ENCODE results near the gene KRT31. TPM values are rescaled to one million over a fixed set of nuclear protein-coding genes. Genes with fewer than 3 reads are reported as not detected.
"Not testable (repeated sequence)": the region's sequence is repeated elsewhere in the genome, so short reads cannot be mapped to it uniquely, and the experiment has no call there.

The KRT31 gene
- polyA plus RNA-seq, 2 of the 4 experiments (the other 2 are of a cell fraction) = not detected

DNA sequence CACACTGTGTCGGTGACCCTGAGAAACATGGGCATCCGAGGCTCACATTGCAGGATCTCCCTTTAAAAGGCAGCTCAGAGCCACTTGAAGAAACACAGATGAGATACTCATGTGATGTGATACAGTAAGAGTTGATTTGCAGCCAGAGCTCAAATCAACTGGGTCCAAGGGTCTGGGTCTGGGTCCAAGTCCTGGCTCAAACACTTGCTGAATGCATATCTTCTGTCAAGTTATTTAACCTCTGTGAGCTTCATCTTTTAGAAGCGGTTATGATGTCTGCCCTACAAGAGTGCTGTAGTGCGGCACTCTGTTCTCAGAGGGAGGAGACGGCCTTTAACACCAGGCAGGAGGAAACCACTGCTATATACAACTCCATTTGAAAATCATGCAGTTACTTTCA, 37.0 kb upstream of the KRT31 start:
- H3K4me3 ChIP-seq = no peak overlapping the region
- ATAC-seq = no peak
- WGBS (ENCODE audit: missing lambda C conversion rate) = 73% methylated on average over 5 of the region's 5 CpGs
- ChIA-PET CTCF (interaction anchor here (0.8 to 2.0 kb wide), 7 partner anchors 13 to 228 kb away, joined by 3 to 8 read pairs (median 4); no protein-coding TSS in a partner anchor), POLR2A (no interaction called here)
- TF ChIP-seq FOSB (CRISPR knock-in tag; IDR thresholded peaks at IDR 0.05) = no peak
- TF ChIP-seq, protein P1, sequence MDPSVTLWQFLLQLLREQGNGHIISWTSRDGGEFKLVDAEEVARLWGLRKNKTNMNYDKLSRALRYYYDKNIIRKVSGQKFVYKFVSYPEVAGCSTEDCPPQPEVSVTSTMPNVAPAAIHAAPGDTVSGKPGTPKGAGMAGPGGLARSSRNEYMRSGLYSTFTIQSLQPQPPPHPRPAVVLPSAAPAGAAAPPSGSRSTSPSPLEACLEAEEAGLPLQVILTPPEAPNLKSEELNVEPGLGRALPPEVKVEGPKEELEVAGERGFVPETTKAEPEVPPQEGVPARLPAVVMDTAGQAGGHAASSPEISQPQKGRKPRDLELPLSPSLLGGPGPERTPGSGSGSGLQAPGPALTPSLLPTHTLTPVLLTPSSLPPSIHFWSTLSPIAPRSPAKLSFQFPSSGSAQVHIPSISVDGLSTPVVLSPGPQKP (IDR thresholded peaks at IDR 0.05; ENCODE audit: low read depth, low read length) = no peak
- no peak for TF ChIP-seq RARB (CRISPR knock-in tag; IDR thresholded peaks at IDR 0.05)
- no peak for TF ChIP-seq HOXB5 (CRISPR knock-in tag; IDR thresholded peaks at IDR 0.05)
- no peak for TF ChIP-seq HDAC2 (IDR thresholded peaks at IDR 0.05)
- TF ChIP-seq EP300 (IDR thresholded peaks at IDR 0.05) = no peak
- no peak for TF ChIP-seq CBX8 (IDR thresholded peaks at IDR 0.05)
- TF ChIP-seq GATA3 (IDR thresholded peaks at IDR 0.05; ENCODE audit: borderline replicate concordance) = no peak
- no peaks in the 10 kb centered on the region for H3K4me1 ChIP-seq
- FAIRE-seq = no peak
- no peaks in the 10 kb centered on the region for H3K9me3 ChIP-seq
- no peak overlapping the region for H3K27ac ChIP-seq
- DNase-seq (ENCODE audit: low read depth in 1 of 2, low spot score in 1 of 2) = no peak
- H3K4me2 ChIP-seq = no peak overlapping the region

DNA sequence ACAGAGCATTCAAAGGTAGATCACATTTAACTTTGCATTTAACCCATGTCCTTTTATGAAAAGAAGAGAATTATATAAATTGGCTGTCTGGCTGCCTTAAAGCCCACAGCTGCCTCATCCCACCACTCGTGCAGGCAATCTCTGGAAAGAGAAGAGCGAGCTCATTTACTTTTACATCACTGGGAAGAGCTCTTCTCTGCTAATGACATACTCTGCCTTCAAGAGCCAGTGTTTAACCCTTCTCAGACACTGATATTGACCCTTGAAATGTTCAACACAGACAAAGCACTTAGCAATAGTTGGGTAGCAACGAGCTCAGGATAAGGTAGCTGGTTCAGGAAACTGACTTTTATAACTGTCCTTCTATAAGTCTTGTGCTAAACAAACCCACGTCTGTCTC, 36.6 kb upstream of the KRT31 start:
- TF ChIP-seq KDM5A (IDR thresholded peaks at IDR 0.05) = no peak
- TF ChIP-seq CBX8 (IDR thresholded peaks at IDR 0.05) = no peak
- no peak for TF ChIP-seq POLR2A (IDR thresholded peaks at IDR 0.05; ENCODE audit: low read length)
- no peak for TF ChIP-seq HOXB5 (CRISPR knock-in tag; IDR thresholded peaks at IDR 0.05)
- Histone ChIP-seq H3K9me3 (no peaks in the 10 kb centered on the region), H3K27ac (no peak overlapping the region), H3K4me1 (no peaks in the 10 kb centered on the region), H3K4me3 (no peak overlapping the region), H3K4me2 (no peak overlapping the region)
- ATAC-seq = no peak
- 43% methylated on average over 4 of the region's 4 CpGs for WGBS (ENCODE audit: missing lambda C conversion rate)
- DNase-seq (ENCODE audit: low read depth in 1 of 2, low spot score in 1 of 2) = no peak
- FAIRE-seq = no peak
- POLR2A ChIA-PET = no interaction called here
- CTCF ChIA-PET = interaction anchor here (0.8 to 2.0 kb wide), 8 partner anchors 11 to 229 kb away, joined by 3 to 8 read pairs (median 4); no protein-coding TSS in a partner anchor

DNA sequence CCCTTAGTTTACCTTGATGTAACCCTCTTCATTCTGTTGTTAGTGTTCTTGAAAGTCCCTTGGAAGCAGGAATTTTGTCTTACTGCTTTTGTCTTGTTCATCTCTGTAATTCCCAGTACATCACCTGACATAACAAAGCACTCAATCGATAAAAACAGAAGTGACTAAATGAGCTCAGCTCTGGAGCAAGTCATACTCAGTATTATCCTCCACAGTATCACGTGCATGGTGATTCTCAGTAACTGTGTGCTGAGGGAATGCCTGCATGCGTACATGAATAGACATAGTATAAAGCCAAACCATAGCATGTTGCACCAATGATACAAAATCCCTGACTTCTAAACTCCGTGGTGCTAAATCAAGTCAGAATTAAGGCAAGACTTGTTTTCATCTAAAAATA, 36.2 kb upstream of the KRT31 start:
- Histone ChIP-seq H3K4me2 (no peak overlapping the region), H3K4me3 (no peak overlapping the region), H3K4me1 (no peaks in the 10 kb centered on the region), H3K9me3 (no peaks in the 10 kb centered on the region), H3K27ac (no peak overlapping the region)
- DNase-seq (ENCODE audit: low read depth in 1 of 2, low spot score in 1 of 2) (no peak), ATAC-seq (no peak), FAIRE-seq (peak; percentile 51)
- TF ChIP-seq MAZ (IDR thresholded peaks at IDR 0.05; ENCODE audit: borderline replicate concordance, low read depth, low read length) = no peak
- no peak for TF ChIP-seq CHD4 (IDR thresholded peaks at IDR 0.05; ENCODE audit: borderline replicate concordance)
- TF ChIP-seq KDM5A (IDR thresholded peaks at IDR 0.05) = no peak
- no peak for TF ChIP-seq POLR2A (IDR thresholded peaks at IDR 0.05; ENCODE audit: low read length)
- TF ChIP-seq ZFP36 (IDR thresholded peaks at IDR 0.05; ENCODE audit: borderline replicate concordance, partially characterized antibody) = no peak
- TF ChIP-seq CHD2 (IDR thresholded peaks at IDR 0.05; ENCODE audit: low read length, partially characterized antibody) = no peak
- no peak for TF ChIP-seq NPAS2 (CRISPR knock-in tag; IDR thresholded peaks at IDR 0.05; ENCODE audit: borderline replicate concordance)
- no peak for TF ChIP-seq EP300 (IDR thresholded peaks at IDR 0.05)
- ChIA-PET CTCF (interaction anchor here (0.8 to 2.0 kb wide), 7 partner anchors 12 to 229 kb away, joined by 3 to 8 read pairs (median 4); no protein-coding TSS in a partner anchor), POLR2A (no interaction called here)
- 39% methylated on average over 4 of the region's 4 CpGs for WGBS (ENCODE audit: missing lambda C conversion rate)

DNA sequence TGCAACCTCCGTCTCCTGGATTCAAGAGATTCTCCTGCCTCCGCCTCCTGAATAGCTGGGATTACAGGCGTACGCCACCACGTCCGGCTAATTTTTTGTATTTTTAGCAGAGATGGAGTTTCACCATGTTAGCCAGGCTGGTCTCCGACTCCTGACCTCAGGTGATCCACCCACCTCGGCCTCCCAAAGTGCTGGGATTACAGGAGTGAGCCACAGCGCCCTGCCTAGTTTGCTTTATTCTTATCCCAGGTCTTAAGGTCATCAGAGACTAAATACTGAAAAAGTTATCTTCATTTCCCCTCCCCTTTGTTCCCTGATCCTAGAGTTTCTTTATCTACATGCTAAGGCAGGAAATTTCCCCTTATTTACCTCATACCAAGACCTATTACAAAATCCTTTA, 33.0 kb upstream of the KRT31 start:
- FAIRE-seq; H3K4me1 ChIP-seq; H3K9me3 ChIP-seq; H3K4me3 ChIP-seq; H3K4me2 ChIP-seq; POLR2A ChIA-PET; DNase-seq (ENCODE audit: low read depth in 1 of 2, low spot score in 1 of 2); ATAC-seq; H3K27ac ChIP-seq: not testable (repeated sequence)
- CTCF ChIA-PET = interaction anchor here (1.2 to 1.3 kb wide), 2 partner anchors 12 to 118 kb away, joined by 3 to 5 read pairs; no protein-coding TSS in a partner anchor
- 79% methylated on average over 9 of the region's 9 CpGs for WGBS (ENCODE audit: missing lambda C conversion rate)

DNA sequence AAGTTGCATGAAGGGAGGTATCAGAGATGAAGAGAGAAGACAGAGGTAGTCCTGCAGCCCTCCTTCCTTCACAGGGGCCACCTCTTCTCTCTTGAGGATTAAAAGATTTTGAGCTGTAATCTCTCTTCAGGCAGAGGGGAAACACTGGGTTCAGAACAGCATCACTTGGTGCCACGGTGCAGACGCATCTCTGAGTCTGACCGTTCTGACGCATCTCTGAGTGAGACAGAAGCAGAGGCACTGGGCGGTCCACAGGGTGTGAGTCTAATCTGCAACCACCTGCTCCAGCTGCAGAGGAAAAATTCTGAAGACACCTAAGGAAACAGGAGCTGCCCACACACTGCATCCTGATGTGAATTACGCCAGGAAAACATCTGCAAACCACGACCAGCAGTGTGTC, 32.3 kb upstream of the KRT31 start:
- WGBS (ENCODE audit: missing lambda C conversion rate) = 82% methylated on average over 7 of the region's 7 CpGs
- no peaks in the 10 kb centered on the region for H3K9me3 ChIP-seq
- FAIRE-seq = no peak
- CTCF ChIA-PET = interaction anchor here (1.2 to 1.4 kb wide), 3 partner anchors 12 to 219 kb away, joined by 3 to 5 read pairs (median 3); no protein-coding TSS in a partner anchor
- no peak overlapping the region for H3K4me3 ChIP-seq
- no peak for DNase-seq (ENCODE audit: low read depth in 1 of 2, low spot score in 1 of 2)
- POLR2A ChIA-PET = no interaction called here
- no peak overlapping the region for H3K27ac ChIP-seq
- peak in 1 of 2 experiments; percentile 59; a peak in 1 of 6 replicates for ATAC-seq
- no peaks in the 10 kb centered on the region for H3K4me1 ChIP-seq
- no peak overlapping the region for H3K4me2 ChIP-seq
- TF ChIP-seq NR3C1 (IDR thresholded peaks at IDR 0.05) (no peak), MAZ (IDR thresholded peaks at IDR 0.05; ENCODE audit: borderline replicate concordance, low read depth, low read length) (no peak), HEYL (CRISPR knock-in tag; IDR thresholded peaks at IDR 0.05) (no peak), TP53 (CRISPR knock-in tag; IDR thresholded peaks at IDR 0.05) (no peak), CBX8 (IDR thresholded peaks at IDR 0.05) (no peak), POLR2AphosphoS2 (conservative IDR thresholded peaks at IDR 0.05; ENCODE audit: low read length) (no peak), TFCP2L1 (CRISPR knock-in tag; IDR thresholded peaks at IDR 0.05) (no peak)
- TF ChIP-seq, protein P2, sequence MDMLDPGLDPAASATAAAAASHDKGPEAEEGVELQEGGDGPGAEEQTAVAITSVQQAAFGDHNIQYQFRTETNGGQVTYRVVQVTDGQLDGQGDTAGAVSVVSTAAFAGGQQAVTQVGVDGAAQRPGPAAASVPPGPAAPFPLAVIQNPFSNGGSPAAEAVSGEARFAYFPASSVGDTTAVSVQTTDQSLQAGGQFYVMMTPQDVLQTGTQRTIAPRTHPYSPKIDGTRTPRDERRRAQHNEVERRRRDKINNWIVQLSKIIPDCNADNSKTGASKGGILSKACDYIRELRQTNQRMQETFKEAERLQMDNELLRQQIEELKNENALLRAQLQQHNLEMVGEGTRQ (IDR thresholded peaks at IDR 0.05) = no peak
- TF ChIP-seq, protein P3, sequence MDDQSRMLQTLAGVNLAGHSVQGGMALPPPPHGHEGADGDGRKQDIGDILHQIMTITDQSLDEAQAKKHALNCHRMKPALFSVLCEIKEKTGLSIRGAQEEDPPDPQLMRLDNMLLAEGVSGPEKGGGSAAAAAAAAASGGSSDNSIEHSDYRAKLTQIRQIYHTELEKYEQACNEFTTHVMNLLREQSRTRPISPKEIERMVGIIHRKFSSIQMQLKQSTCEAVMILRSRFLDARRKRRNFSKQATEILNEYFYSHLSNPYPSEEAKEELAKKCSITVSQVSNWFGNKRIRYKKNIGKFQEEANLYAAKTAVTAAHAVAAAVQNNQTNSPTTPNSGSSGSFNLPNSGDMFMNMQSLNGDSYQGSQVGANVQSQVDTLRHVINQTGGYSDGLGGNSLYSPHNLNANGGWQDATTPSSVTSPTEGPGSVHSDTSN (IDR thresholded peaks at IDR 0.05) = no peak
- TF ChIP-seq, protein P4, sequence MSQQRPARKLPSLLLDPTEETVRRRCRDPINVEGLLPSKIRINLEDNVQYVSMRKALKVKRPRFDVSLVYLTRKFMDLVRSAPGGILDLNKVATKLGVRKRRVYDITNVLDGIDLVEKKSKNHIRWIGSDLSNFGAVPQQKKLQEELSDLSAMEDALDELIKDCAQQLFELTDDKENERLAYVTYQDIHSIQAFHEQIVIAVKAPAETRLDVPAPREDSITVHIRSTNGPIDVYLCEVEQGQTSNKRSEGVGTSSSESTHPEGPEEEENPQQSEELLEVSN (IDR thresholded peaks at IDR 0.05; ENCODE audit: borderline replicate concordance, low read depth) = no peak
- TF ChIP-seq, protein P5, sequence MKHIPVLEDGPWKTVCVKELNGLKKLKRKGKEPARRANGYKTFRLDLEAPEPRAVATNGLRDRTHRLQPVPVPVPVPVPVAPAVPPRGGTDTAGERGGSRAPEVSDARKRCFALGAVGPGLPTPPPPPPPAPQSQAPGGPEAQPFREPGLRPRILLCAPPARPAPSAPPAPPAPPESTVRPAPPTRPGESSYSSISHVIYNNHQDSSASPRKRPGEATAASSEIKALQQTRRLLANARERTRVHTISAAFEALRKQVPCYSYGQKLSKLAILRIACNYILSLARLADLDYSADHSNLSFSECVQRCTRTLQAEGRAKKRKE (CRISPR knock-in tag; IDR thresholded peaks at IDR 0.05; ENCODE audit: low read depth) = no peak

Measured in A549 (cell line).